T follicular helper cell (primary cell): Measurements from ENCODE around the gene GABRG3.

Source experiments
- DNase-seq: peaks from one replicate; pipeline ENCODE4 v3.0.0-alpha.2; 2020; ENCODE audit warnings: low read depth

Gene GABRG3

GRCh38 chr15:27414168-27414870 lies 443.3 kb downstream of the GABRG3 start:
- no peak for DNase-seq

- no peak for DNase-seq
Measured at GRCh38 chr15:27418726-27419125, 447.7 kb downstream of the GABRG3 start.

GRCh38 chr15:27422997-27423396 lies 452.0 kb downstream of the GABRG3 start:
- DNase-seq, result no peak

GRCh38 chr15:27426805-27427204 lies 455.8 kb downstream of the GABRG3 start:
- no peak for DNase-seq

- DNase-seq, result no peak
Measured at GRCh38 chr15:27427276-27427675, 456.3 kb downstream of the GABRG3 start.

- no peak for DNase-seq
Measured at GRCh38 chr15:27428151-27428550, 457.2 kb downstream of the GABRG3 start.

GRCh38 chr15:27429577-27429976 lies 458.6 kb downstream of the GABRG3 start:
- DNase-seq, result no peak

- no peak for DNase-seq
Measured at GRCh38 chr15:27433604-27434003, 462.6 kb downstream of the GABRG3 start.

GRCh38 chr15:27438403-27439375 lies 467.7 kb downstream of the GABRG3 start:
- no peak for DNase-seq

- DNase-seq, result no peak
Measured at GRCh38 chr15:27441120-27441519, 470.1 kb downstream of the GABRG3 start.

- no peak for DNase-seq
Measured at GRCh38 chr15:27448234-27448633, 477.3 kb downstream of the GABRG3 start.

- DNase-seq, result no peak
Measured at GRCh38 chr15:27448986-27449385, 478.0 kb downstream of the GABRG3 start.

GRCh38 chr15:27449941-27450340 lies 479.0 kb downstream of the GABRG3 start:
- no peak for DNase-seq

GRCh38 chr15:27454281-27455075 lies 483.5 kb downstream of the GABRG3 start:
- no peak for DNase-seq

GRCh38 chr15:27456807-27457206 lies 485.8 kb downstream of the GABRG3 start:
- no peak for DNase-seq

GRCh38 chr15:27457766-27458165 lies 486.8 kb downstream of the GABRG3 start:
- no peak for DNase-seq

- DNase-seq, result no peak
Measured at GRCh38 chr15:27458345-27459084, 487.5 kb downstream of the GABRG3 start.

GRCh38 chr15:27459836-27460235 lies 488.9 kb downstream of the GABRG3 start:
- DNase-seq, result no peak

GRCh38 chr15:27461181-27461580 lies 490.2 kb downstream of the GABRG3 start:
- no peak for DNase-seq

GRCh38 chr15:27463525-27464088 lies 492.6 kb downstream of the GABRG3 start:
- DNase-seq, result no peak

GRCh38 chr15:27464941-27465612 lies 494.1 kb downstream of the GABRG3 start:
- no peak for DNase-seq
